Measurements from ENCODE around the gene POLL.
"Not testable (repeated sequence)": the region's sequence is repeated elsewhere in the genome, so short reads cannot be mapped to it uniquely, and the experiment has no call there.

POLL gene

GRCh38 chr10:101587725-101588653, at the start of gene POLL, which contains the start of gene DPCD:
Gene POLL, minus strand, starts transcription at chr10:101588257. Its CDS starts 897 bp downstream, at chr10:101587360.
Gene DPCD, plus strand, starts transcription at chr10:101588321. Its CDS starts 16 bp downstream, at chr10:101588337.
- peak; percentile 97 to 98 (median 98) for DNase-seq

DNA sequence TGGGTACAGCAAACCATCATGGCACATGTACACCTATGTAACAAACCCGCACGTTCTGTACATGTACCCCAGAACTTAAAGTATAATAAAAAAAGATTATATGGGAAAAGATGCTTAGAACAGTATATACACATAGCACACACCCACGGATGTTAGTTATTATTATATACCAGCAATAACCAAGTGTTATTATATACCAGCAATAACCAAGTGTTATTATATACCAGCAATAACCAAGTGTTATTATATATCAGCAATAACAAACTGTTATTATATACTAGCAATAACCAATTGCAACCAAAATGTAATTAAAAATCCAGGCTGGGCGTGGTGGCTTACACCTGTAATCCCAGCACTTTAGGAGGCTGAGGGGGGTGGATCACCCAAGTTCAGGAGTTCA, 45.5 kb upstream of the POLL start:
- DNase-seq = not testable (repeated sequence)

DNA sequence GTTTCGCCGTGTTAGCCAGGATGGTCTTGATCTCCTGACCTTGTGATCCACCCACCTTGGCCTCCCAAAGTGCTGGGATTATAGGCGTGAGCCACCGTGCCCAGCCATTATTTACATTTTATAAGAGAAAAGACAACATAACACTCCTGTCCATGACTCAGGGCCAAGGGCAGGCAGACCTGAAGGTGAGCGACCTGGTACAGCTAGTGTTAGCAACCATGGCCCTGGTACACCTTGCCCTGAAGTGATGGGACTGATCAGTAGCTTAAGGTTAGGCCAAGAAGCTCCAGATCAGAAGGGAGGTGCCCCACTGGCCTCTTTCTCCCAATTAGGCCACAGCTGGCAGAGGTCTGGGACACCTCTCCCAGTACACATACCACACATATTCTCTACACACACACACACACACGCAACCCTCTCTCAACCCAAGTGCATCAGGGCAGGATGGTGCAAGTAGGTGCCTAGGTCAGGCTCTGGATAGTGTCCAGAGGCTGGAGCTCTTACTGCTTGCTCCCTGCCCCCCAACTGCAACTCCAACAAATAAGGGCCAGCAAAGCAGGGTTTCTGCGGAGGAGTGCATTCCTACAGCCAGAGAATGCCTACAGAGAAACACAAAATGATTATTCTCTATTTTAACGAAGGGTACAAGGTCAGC, 43.9 kb upstream of the POLL start:
- no peak for DNase-seq

- DNase-seq = no peak
Measured at GRCh38 chr10:101630633-101630920, 42.5 kb upstream of the POLL start.

- DNase-seq = no peak
Measured at GRCh38 chr10:101629837-101630632, 42.0 kb upstream of the POLL start.

DNA sequence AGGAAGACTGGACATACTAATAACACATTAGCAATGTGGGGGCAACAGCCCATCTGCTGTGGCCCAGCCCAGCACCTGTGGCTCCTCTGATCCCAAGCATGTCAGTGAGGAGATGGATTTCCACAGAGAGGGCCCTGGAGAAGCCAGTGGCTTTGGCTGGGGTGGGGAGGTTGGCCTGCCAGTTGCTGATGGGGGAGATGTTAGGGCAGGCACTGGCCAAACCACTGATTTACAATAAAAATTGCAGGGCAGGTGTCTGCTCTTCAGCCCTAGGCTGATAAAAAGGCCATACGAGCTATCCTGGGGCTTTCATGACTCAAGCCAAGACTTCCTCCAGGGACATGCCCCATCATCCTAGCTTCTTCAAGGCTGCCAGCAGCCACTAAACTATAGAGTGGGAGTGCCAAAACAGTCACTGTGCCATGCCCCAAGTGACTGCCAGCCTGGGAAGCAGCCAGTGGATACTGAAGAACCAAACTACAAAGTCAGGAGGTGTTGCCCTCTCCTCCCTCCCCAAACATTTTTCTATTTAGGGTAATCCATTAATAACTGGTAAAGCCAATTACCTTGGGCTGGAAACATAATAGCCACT, 37.9 kb upstream of the POLL start:
- no peak for DNase-seq

GRCh38 chr10:101624526-101625102, 36.6 kb upstream of the POLL start:
- no peak for DNase-seq

GRCh38 chr10:101623528-101623927, 35.5 kb upstream of the POLL start:
- no peak for DNase-seq

DNA sequence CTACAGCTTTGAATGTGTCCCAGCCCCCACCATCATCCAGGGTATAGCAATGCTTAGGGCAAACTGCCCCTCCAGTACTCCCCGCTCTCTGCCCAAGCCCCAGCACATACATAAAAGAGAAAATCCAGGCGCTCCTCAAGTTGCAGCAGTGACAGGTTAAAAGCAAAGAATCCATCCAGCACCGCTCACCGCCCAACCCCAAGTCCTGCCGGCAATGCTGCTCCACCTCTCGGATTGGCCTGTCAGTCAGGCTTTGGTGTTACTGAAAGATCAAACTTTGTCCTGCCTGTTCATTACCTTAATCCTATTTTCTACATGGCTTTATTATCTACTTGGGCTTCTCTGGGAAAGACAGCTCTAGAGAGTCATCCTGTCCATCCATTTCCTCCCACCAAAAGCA, 31.9 kb upstream of the POLL start:
- no peak for DNase-seq

GRCh38 chr10:101618871-101619270, 30.8 kb upstream of the POLL start:
- DNase-seq = peak in 1 of 3 donors; percentile 19

DNA sequence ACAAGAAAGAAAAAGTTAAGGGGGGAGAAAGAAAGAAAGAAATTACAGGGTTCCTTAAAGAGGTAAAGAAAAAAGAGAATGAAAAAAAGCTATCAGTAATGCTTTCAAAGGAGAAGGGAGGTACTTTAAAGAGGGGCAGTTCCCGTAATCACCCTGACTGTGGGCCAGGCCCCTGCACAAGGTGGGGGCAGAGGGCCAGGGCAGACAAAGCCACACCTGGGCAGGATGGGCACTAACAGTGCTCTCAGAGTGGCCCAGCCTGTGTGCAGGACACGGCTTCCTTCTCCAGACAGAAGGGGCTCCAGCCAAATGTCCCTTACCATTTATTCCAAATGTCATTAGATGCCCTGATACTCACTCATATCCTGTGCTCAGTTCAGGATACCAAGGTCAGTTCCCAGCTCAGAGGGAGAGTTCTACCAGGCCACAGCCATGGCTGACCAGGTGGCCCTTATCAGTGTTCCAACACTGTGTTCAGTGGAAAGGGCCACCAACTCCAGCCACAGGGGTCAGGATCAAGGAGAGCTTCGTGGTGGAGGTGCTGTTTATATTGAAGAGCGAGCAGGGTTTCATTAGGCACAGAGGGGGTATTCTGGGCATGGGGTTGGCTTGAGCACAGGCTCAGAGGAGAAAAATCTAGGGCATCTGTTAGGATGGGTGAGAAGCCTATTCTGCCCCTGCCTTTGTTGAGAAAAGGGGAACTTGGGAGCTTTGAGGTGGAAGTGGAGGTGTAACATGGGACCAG, 29.9 kb upstream of the POLL start:
- DNase-seq = no peak

DNA sequence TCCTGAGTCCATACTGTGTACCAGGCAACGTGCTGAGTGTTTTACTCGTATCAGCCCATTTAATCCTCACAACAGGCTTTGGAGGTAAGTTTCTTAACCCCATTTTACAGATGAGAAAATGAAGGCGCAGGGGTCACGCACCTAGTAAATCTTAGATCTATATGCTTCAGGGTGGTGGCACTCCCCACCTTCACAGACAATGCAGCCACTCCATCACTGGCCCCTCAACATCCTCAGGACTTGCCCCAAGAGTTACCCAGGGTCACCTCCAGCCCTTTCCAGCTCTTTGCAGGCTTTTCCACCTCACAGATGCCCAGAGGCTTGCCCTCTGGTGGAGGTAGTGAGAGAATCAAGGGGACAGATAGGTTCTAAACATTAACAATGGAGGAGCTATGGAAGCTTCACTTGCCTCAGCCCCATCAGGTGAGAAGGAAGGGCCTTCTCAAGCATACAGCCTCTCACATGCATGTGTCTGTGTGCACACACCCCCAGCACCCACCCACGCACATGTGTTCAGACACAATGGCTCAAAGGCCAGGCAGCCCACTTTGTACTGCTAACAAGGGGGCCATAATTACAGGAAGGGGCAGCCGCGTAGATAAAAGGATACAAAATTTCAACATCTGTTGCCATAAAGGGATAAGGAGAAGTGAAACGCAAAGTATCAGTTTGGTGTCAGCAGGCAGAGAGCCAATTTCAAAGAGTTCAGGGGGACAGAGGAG, 29.2 kb upstream of the POLL start:
- DNase-seq = peak in 2 of 3 donors; percentile 20 to 34

DNA sequence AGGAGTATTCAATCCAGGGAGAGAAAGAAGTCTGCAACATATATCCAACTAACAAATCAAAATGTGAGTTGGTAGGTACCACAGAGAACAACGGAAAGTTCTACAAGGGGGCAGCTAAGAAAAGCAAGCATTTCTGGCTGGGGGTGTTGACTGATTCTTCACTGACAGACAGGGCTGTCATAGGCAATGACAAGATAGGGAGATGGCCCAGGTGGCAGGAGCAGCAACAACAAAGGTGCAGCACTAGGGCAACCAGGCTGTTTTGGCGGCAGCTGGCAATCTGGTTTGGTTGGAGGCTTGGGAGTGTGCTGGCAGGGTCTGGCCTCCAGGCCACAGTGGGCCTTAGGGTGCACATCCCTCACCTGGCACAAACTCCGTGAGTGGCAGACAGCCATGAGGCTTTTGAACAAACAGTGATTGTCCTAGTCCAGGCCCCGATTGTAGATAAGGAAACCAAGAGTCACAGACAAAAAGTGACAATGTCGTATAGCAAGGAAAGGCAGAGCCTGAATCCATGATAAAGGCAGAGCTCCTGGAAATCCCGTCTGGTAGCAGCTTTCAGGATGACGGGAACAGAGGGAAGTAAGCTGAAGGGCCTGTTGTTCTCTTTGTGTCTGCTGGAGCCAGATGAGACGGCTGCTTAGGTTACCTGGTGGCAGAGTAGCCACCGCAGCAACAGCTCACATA, 28.5 kb upstream of the POLL start:
- DNase-seq = no peak

- no peak for DNase-seq
Measured at GRCh38 chr10:101615525-101616116, 27.6 kb upstream of the POLL start.

- no peak for DNase-seq
Measured at GRCh38 chr10:101614663-101615524, 26.8 kb upstream of the POLL start.

DNA sequence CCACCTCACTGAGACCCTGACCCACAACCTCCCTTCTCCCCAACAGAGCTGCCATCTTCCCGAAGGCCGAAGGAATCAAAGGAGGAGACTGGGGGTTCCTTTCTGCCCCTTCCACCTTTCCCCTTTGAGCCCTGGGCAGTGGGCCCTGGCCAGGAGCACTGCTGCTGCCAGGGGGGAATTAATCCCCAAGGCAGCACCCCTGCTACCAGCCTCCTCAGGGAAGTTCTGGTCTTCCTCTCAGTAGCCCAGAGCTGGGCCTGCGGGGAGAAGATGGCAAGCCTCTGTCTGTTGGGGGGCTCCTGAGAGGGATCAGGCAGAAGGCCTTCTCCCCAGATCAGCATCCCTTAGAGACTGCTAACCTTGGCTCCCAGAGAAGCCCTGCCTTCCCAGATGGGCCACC, 25.6 kb upstream of the POLL start:
- no peak for DNase-seq

DNA sequence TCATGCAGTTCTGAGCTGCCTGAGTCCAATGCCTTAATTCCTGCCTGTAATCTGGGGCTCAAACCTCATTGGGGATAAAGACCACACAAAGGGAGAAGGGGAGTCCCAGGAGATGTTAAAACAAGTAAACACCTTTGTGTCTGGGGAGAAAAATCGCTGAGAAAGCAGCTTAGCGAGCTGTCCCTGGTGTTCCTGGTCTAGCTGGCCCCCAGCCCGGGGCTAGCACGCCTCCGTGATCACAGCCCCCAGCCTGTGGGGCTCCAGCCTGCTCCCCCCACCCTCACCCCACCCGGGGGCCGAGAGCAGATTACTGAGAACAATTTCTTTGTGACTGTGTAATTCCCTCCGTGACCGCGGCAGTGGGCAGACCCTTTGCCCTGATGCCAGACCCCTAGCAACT, 24.8 kb upstream of the POLL start:
- DNase-seq = no peak

GRCh38 chr10:101612086-101612485, 24.0 kb upstream of the POLL start:
- DNase-seq = no peak
